Tibial artery (tissue), 4 donors: ENCODE results near the gene ARMH3.

ENCODE experiments used
- DNase-seq, 2 donors: peaks; one replicate each; pipeline ENCODE4 v3.0.0-alpha.2; 2019
- H3K27ac ChIP-seq, 2 donors: fragments of 200-600 bp; sonication (generic) in 1 of 2; 1 replicate in 1 of 2; 2 replicates in 1 of 2; pipeline ENCODE4 v1.5.1; 2018 to 2019; ENCODE audit warnings: mild to moderate bottlenecking in 1 of 2
- H3K27me3 ChIP-seq, 2 donors: fragments of 200-600 bp; sonication (generic) in 1 of 2; one replicate each; pipeline versions ENCODE4 v1.5.1 to v1.6.0; 2016 to 2019
- H3K36me3 ChIP-seq, 3 donors: fragments of 200-600 bp; sonication (generic) in 2 of 3; one replicate each; pipeline ENCODE4 v1.5.1; 2016 to 2019; ENCODE audit warnings: mild to moderate bottlenecking in 2 of 3
- H3K4me1 ChIP-seq, 4 donors: fragments of 200-600 bp; sonication (generic) in 2 of 4; 1 replicate in 3 of 4; 2 replicates in 1 of 4; pipeline ENCODE4 v1.5.1; 2016 to 2019
- H3K4me3 ChIP-seq, 2 donors: fragments of 200-600 bp; sonication (generic) in 1 of 2; 1 replicate in 1 of 2; 2 replicates in 1 of 2; pipeline ENCODE4 v1.5.1; 2018 to 2019; ENCODE audit warnings: mild to moderate bottlenecking in 2 of 2
- H3K9me3 ChIP-seq, 3 donors: fragments of 200-600 bp; sonication (generic) in 1 of 3; one replicate each; pipeline ENCODE4 v1.5.1; 2016 to 2019
- intact Hi-C: fragments of 100-400 bp; cut with DNase I; formaldehyde crosslinking; loops from one replicate; pipeline ENCODE4 v1.15.0; 2023; ENCODE audit warnings: low total_unique reads
- TF ChIP-seq, protein P1 (sequence below), 2 experiments: fragments of 200-600 bp in 1 of 2; fragments of 450-650 bp in 1 of 2; IDR thresholded peaks; one replicate each; pipeline ENCODE4 v1.5.1; 2017 to 2019; ENCODE audit warnings: antibody characterized with exemption in 2 of 2, mild to moderate bottlenecking in 1 of 2, moderate library complexity in 1 of 2

Gene ARMH3

DNA sequence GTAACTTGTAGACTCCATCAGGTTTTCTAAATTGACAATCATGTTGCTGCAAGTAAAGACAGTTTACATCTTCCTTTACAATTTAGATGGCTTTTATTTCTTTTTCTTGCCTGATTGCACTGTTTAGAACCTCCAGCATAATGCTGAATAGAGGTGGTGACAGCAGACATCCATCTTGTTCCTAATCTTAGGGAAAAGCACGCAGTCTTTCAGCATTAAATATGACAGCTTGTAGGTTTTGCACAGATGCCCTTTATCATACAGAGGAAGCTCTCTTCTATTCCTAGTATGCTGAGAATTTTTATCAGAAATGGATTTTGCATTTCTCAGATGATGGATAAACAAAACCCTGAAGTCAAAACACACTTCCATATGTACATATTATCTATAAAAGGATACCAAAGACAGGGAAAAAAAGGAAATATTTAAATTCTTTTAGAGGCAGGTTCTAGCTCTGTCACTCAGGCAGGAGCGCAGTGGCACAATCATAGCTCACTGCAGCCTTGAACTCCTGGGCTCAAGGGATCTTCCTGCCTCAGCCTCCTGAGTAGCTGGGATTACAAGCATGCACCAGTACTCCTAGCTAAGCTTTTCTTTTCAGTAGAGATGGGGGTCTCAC lies 143.3 kb downstream of the ARMH3 start:
- H3K36me3 ChIP-seq, result peaks cover 0 to 26% (median 6%) of the 10 kb centered on the region in 3 donors
- no peak overlapping the region for H3K4me3 ChIP-seq
- H3K4me1 ChIP-seq, result no peaks in the 10 kb centered on the region
- no peak overlapping the region for H3K27ac ChIP-seq
- intact Hi-C loops, result no loop called here
- TF ChIP-seq, protein P1, sequence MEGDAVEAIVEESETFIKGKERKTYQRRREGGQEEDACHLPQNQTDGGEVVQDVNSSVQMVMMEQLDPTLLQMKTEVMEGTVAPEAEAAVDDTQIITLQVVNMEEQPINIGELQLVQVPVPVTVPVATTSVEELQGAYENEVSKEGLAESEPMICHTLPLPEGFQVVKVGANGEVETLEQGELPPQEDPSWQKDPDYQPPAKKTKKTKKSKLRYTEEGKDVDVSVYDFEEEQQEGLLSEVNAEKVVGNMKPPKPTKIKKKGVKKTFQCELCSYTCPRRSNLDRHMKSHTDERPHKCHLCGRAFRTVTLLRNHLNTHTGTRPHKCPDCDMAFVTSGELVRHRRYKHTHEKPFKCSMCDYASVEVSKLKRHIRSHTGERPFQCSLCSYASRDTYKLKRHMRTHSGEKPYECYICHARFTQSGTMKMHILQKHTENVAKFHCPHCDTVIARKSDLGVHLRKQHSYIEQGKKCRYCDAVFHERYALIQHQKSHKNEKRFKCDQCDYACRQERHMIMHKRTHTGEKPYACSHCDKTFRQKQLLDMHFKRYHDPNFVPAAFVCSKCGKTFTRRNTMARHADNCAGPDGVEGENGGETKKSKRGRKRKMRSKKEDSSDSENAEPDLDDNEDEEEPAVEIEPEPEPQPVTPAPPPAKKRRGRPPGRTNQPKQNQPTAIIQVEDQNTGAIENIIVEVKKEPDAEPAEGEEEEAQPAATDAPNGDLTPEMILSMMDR (IDR thresholded peaks at IDR 0.05), result no peak
- no peaks in the 10 kb centered on the region for H3K9me3 ChIP-seq
- DNase-seq, result no peak
- H3K27me3 ChIP-seq, result no peaks in the 10 kb centered on the region

DNA sequence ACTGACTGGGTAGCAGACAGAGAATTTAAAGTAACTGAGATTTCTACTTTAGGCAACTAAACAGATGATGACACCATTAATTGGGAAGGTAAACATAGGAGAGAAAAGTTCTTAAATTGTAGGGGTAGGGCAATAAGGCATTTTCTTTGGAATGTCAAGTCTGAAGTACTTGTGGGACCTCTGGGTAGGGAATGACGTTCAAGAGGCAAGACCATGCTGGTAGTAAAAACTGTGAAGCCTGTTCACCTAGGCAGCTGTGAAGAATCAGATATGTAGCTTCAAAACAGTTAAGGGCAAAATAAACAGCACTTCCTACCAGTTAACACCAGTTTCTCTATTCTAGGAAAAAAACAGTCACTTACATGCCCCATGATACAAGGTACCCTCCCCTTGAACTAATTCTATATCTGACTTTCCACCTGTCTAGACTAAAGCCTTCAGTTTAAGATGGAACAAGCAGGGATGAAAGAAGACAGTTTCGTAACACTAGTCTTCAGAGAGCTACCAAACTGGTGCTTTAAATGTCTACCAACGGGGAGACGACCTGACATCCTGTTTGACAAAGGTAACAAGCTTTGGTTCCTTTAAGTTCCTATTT lies 149.3 kb downstream of the ARMH3 start:
- Histone ChIP-seq H3K36me3 (peaks cover 11 to 34% (median 15%) of the 10 kb centered on the region in 3 donors), H3K27me3 (no peaks in the 10 kb centered on the region), H3K4me1 (no peaks in the 10 kb centered on the region), H3K9me3 (no peaks in the 10 kb centered on the region), H3K27ac (no peak overlapping the region), H3K4me3 (no peak overlapping the region)
- intact Hi-C loops, result no loop called here
- no peak for DNase-seq
- TF ChIP-seq, protein P1 (IDR thresholded peaks at IDR 0.05), result no peak

DNA sequence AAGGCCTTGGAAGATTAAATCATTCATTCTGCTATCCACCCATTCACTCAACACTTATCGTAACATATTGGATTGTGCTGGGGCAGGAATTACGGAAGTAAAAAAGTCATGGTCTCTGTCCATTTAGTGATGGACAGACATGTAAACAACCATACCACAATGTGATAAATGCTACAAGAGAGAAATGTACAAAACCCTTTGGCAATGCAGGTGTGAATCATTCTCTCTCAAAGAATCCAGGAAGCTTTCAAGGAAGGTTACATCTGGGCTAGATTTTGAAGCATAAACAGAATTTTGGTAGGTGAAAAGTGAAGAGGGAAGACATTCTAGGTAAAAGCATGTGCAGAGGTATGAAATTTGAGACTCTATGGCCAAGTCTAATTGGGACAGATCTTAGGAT lies 150.7 kb downstream of the ARMH3 start:
- Histone ChIP-seq H3K27me3 (no peaks in the 10 kb centered on the region), H3K36me3 (peaks cover 5 to 21% (median 20%) of the 10 kb centered on the region in 3 donors), H3K4me3 (no peak overlapping the region), H3K9me3 (no peaks in the 10 kb centered on the region), H3K4me1 (no peaks in the 10 kb centered on the region), H3K27ac (no peak overlapping the region)
- intact Hi-C loops, result no loop called here
- TF ChIP-seq, protein P1 (IDR thresholded peaks at IDR 0.05), result no peak
- DNase-seq, result no peak

DNA sequence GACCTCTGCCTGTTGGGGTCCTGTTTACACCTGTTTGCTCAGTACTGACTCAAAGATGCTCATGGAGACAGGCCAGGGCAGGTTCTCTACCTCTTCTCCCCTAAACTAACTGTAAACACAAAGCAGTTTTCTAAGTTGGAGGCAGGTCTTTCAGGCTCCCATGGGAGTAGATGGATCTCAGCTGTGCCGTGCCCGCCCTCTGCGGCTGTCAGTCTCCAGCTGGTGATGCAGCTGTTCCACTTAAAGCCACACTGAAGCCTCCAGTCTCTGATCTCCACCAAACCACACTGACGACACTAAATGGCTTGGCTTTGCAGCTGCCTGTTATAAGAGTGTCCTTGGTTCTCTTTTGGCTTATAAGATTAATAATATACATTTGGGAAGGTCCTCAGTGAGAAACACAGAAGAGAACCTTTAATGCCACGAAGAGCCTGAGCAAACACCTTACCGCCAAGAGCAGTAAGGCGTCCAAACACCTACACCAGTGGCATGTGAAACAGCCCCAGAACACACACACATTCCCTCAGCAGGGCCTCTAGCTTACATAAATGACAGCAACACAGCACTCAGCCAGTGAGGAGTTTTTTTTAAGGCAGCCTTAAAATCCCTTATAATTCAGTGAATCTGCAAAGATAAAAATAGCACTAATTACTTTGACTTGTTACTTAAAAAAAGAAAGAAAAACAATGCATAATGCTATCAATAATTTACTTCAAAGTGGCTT lies 152.0 kb downstream of the ARMH3 start:
- no peak for DNase-seq
- intact Hi-C loops, result no loop called here
- H3K9me3 ChIP-seq, result no peaks in the 10 kb centered on the region
- H3K27ac ChIP-seq, result no peak overlapping the region
- no peak overlapping the region for H3K4me3 ChIP-seq
- no peaks in the 10 kb centered on the region for H3K4me1 ChIP-seq
- H3K36me3 ChIP-seq, result peaks cover 5 to 21% (median 20%) of the 10 kb centered on the region in 3 donors
- no peaks in the 10 kb centered on the region for H3K27me3 ChIP-seq
- TF ChIP-seq, protein P1 (IDR thresholded peaks at IDR 0.05), result no peak

DNA sequence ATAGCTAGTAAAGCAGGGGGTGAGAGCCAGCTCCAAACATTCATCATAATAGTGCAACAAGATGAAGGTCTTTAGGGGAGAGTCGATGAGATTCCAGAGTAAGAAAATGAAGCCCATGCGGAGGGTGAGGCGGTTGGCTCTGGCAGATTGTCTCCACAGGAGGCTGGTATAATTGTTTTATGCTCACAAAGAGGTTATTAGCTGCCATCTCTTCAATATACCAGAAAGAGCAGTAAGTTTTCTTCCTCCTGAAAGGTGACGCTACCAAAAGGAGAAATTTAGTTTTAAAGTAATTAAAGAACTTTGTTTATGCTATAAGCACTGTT lies 153.2 kb downstream of the ARMH3 start:
- intact Hi-C loops, result no loop called here
- no peaks in the 10 kb centered on the region for H3K4me1 ChIP-seq
- no peak overlapping the region for H3K4me3 ChIP-seq
- H3K27me3 ChIP-seq, result no peaks in the 10 kb centered on the region
- H3K27ac ChIP-seq, result no peak overlapping the region
- H3K36me3 ChIP-seq, result peaks cover 5 to 21% (median 20%) of the 10 kb centered on the region in 3 donors
- no peaks in the 10 kb centered on the region for H3K9me3 ChIP-seq
- TF ChIP-seq, protein P1 (IDR thresholded peaks at IDR 0.05), result no peak
- DNase-seq, result no peak
